Measurements from ENCODE around the gene C3orf18. TPM values are rescaled to one million over a fixed set of nuclear protein-coding genes. Genes with fewer than 3 reads are reported as not detected.

Gene C3orf18
- total RNA-seq, 4 donors from 2014 or later: 1.1 to 26.4 (median 3.2) TPM; not detected in 1

- no peak overlapping the region for H3K4me3 ChIP-seq
- no peak for TF ChIP-seq POLR2A (IDR thresholded peaks at IDR 0.05)
- no peak for TF ChIP-seq CTCF (IDR thresholded peaks at IDR 0.05)
- peaks cover 0 to 18% (median 5%) of the 10 kb centered on the region in 4 donors for H3K4me1 ChIP-seq
- H3K27ac ChIP-seq: peak overlapping the region in 3 of 4 donors; percentile 21 to 51 (median 24)
- DNase-seq: peak in 1 of 3 donors; percentile 57
- no peaks in the 10 kb centered on the region for H3K27me3 ChIP-seq
- H3K9me3 ChIP-seq: no peaks in the 10 kb centered on the region
- peaks cover 0 to 11% (median 0%) of the 10 kb centered on the region in 3 donors for H3K36me3 ChIP-seq
Measured at GRCh38 chr3:50573566-50574443, 6.3 kb upstream of the C3orf18 start.

GRCh38 chr3:50572801-50573371 lies 5.3 kb upstream of the C3orf18 start:
- peaks cover 0 to 7% (median 0%) of the 10 kb centered on the region in 3 donors for H3K36me3 ChIP-seq
- DNase-seq: no peak
- H3K27ac ChIP-seq: peak overlapping the region; percentile 10 to 54 (median 27)
- peaks cover 0 to 22% (median 9%) of the 10 kb centered on the region in 4 donors for H3K4me1 ChIP-seq
- no peaks in the 10 kb centered on the region for H3K9me3 ChIP-seq
- no peak overlapping the region for H3K4me3 ChIP-seq
- TF ChIP-seq POLR2A (IDR thresholded peaks at IDR 0.05) (no peak), CTCF (IDR thresholded peaks at IDR 0.05) (no peak)
- H3K27me3 ChIP-seq: no peaks in the 10 kb centered on the region

GRCh38 chr3:50572158-50572557 lies 4.6 kb upstream of the C3orf18 start:
- peak; percentile 65 to 89 (median 84) for DNase-seq
- H3K27me3 ChIP-seq: no peaks in the 10 kb centered on the region
- peaks cover 0 to 27% (median 11%) of the 10 kb centered on the region in 4 donors for H3K4me1 ChIP-seq
- H3K4me3 ChIP-seq: no peak overlapping the region
- H3K27ac ChIP-seq: peak overlapping the region; percentile 10 to 54 (median 29)
- TF ChIP-seq POLR2A (IDR thresholded peaks at IDR 0.05) (peak in 1 of 2 donors; percentile 17), CTCF (IDR thresholded peaks at IDR 0.05) (peak; percentile 72 to 97 (median 94))
- H3K9me3 ChIP-seq: no peaks in the 10 kb centered on the region
- H3K36me3 ChIP-seq: peaks cover 0 to under 1% (median 0%) of the 10 kb centered on the region in 3 donors

- no peak for DNase-seq
- no peaks in the 10 kb centered on the region for H3K36me3 ChIP-seq
- no peaks in the 10 kb centered on the region for H3K9me3 ChIP-seq
- no peaks in the 10 kb centered on the region for H3K27me3 ChIP-seq
- TF ChIP-seq CTCF (IDR thresholded peaks at IDR 0.05) (no peak), POLR2A (IDR thresholded peaks at IDR 0.05) (no peak)
- no peak overlapping the region for H3K4me3 ChIP-seq
- H3K27ac ChIP-seq: peak overlapping the region in 1 of 4 donors; percentile 54
- H3K4me1 ChIP-seq: peaks cover 0 to 30% (median 14%) of the 10 kb centered on the region in 4 donors
Measured at GRCh38 chr3:50571486-50571885, 3.9 kb upstream of the C3orf18 start.

- Histone ChIP-seq H3K36me3 (no peaks in the 10 kb centered on the region), H3K4me1 (peaks cover 0 to 30% (median 14%) of the 10 kb centered on the region in 4 donors), H3K27me3 (no peaks in the 10 kb centered on the region), H3K27ac (peak overlapping the region in 2 of 4 donors; percentile 22 to 88), H3K9me3 (no peaks in the 10 kb centered on the region), H3K4me3 (no peak overlapping the region)
- no peak for TF ChIP-seq POLR2A (IDR thresholded peaks at IDR 0.05)
- no peak for DNase-seq
Measured at GRCh38 chr3:50570508-50571279, 3.1 kb upstream of the C3orf18 start.

Data from Peyer's patch (tissue), 4 donors.